ENCODE data around the gene NEXN. TPM values are rescaled to one million over a fixed set of nuclear protein-coding genes. Genes with fewer than 3 reads are reported as not detected.
A peak's percentile ranks its signal among the peaks of the same experiment; 100 is the strongest.

Gene NEXN
- total and polyA plus RNA-seq, 2 of the 13 experiments (the other 11 are each of a cell fraction or from before 2014, with no cell fraction given), result 0.07 to 0.97 TPM

GRCh38 chr1:77978293-77978968 lies 90.0 kb downstream of the NEXN start (continued):
- 0 out of 2 replicates have a peak, but pooled peaks have one; percentile 24 for TF ChIP-seq IRF9 (CRISPR knock-in tag; IDR thresholded peaks at IDR 0.05; ENCODE audit: borderline replicate concordance)
- TF ChIP-seq CEBPG (CRISPR knock-in tag; IDR thresholded peaks at IDR 0.05), result 0 out of 2 replicates have a peak, but pooled peaks have one; percentile 6
- TF ChIP-seq ZNF800 (CRISPR knock-in tag; IDR thresholded peaks at IDR 0.05), result peak; percentile 48; the same call in 1 of the 2 replicates
- peak; percentile 47; the same call in 1 of the 2 replicates for TF ChIP-seq ZBTB10 (CRISPR knock-in tag; IDR thresholded peaks at IDR 0.05; ENCODE audit: borderline replicate concordance)
- TF ChIP-seq, protein P1, sequence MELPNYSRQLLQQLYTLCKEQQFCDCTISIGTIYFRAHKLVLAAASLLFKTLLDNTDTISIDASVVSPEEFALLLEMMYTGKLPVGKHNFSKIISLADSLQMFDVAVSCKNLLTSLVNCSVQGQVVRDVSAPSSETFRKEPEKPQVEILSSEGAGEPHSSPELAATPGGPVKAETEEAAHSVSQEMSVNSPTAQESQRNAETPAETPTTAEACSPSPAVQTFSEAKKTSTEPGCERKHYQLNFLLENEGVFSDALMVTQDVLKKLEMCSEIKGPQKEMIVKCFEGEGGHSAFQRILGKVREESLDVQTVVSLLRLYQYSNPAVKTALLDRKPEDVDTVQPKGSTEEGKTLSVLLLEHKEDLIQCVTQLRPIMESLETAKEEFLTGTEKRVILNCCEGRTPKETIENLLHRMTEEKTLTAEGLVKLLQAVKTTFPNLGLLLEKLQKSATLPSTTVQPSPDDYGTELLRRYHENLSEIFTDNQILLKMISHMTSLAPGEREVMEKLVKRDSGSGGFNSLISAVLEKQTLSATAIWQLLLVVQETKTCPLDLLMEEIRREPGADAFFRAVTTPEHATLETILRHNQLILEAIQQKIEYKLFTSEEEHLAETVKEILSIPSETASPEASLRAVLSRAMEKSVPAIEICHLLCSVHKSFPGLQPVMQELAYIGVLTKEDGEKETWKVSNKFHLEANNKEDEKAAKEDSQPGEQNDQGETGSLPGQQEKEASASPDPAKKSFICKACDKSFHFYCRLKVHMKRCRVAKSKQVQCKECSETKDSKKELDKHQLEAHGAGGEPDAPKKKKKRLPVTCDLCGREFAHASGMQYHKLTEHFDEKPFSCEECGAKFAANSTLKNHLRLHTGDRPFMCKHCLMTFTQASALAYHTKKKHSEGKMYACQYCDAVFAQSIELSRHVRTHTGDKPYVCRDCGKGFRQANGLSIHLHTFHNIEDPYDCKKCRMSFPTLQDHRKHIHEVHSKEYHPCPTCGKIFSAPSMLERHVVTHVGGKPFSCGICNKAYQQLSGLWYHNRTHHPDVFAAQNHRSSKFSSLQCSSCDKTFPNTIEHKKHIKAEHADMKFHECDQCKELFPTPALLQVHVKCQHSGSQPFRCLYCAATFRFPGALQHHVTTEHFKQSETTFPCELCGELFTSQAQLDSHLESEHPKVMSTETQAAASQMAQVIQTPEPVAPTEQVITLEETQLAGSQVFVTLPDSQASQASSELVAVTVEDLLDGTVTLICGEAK (IDR thresholded peaks at IDR 0.05), result no peak
- TF ChIP-seq, protein P1 (CRISPR knock-in tag; IDR thresholded peaks at IDR 0.05), result 0 out of 2 replicates have a peak, but pooled peaks have one; percentile 2
- TF ChIP-seq AKAP8 (CRISPR knock-in tag; IDR thresholded peaks at IDR 0.05), result 0 out of 2 replicates have a peak, but pooled peaks have one; percentile 28
- TF ChIP-seq HIVEP1 (CRISPR knock-in tag; IDR thresholded peaks at IDR 0.05), result 0 out of 2 replicates have a peak, but pooled peaks have one; percentile 14
- TF ChIP-seq ZNF766 (CRISPR knock-in tag; IDR thresholded peaks at IDR 0.05; ENCODE audit: borderline replicate concordance), result 0 out of 2 replicates have a peak, but pooled peaks have one; percentile 50
- TF ChIP-seq FOXC1 (CRISPR knock-in tag; IDR thresholded peaks at IDR 0.05; ENCODE audit: borderline replicate concordance), result no peak
- TF ChIP-seq YY1 (IDR thresholded peaks at IDR 0.05; ENCODE audit: insufficient read depth, insufficient replicate concordance, low read depth, low read length), result peak; percentile 81
- 0 out of 2 replicates have a peak, but pooled peaks have one; percentile 28 for TF ChIP-seq CREB1 (IDR thresholded peaks at IDR 0.05)
- TF ChIP-seq CREB1 (CRISPR knock-in tag; IDR thresholded peaks at IDR 0.05), result no peak
- TF ChIP-seq SMAD9 (CRISPR knock-in tag; IDR thresholded peaks at IDR 0.05), result no peak

Data from HepG2 (cell line).